Keratinocyte (primary cell): ENCODE measurements around the gene CFAP54. TPM values are rescaled to one million over a fixed set of nuclear protein-coding genes. Genes with fewer than 3 reads are reported as not detected.

ENCODE experiments used
- DNase-seq: peaks from one replicate; pipeline ENCODE4 v3.0.0-alpha.2; 2011; ENCODE audit warnings: low read depth, missing footprints, low spot score
- FAIRE-seq: peaks from 2 replicates; lab custom pipeline; 2011; peaks lifted over from hg19 to GRCh38; lab: Jason Lieb, UNC
- H2AFZ ChIP-seq: 2 replicates; pipeline ENCODE4 v1.6.0; 2012; ENCODE audit warnings: low read length, control low read depth, inconsistent platforms; ENCODE audit not compliant: control insufficient read depth
- H3K27ac ChIP-seq: 2 replicates; pipeline ENCODE4 v1.5.1; 2011; ENCODE audit warnings: low read length; ENCODE audit not compliant: control insufficient read depth, insufficient read depth
- H3K27me3 ChIP-seq: 3 replicates; pipeline ENCODE4 v1.6.0; 2011; ENCODE audit warnings: low read length; ENCODE audit not compliant: control insufficient read depth, insufficient read depth; ENCODE audit errors: extremely low read depth
- H3K36me3 ChIP-seq, 2 experiments: 2 replicates in 1 of 2; 3 replicates in 1 of 2; pipeline ENCODE4 v1.5.1; 2011; ENCODE audit warnings: low read length in 2 of 2, mild to moderate bottlenecking in 1 of 2; ENCODE audit not compliant: control insufficient read depth in 2 of 2, insufficient read depth in 2 of 2; ENCODE audit errors: extremely low read depth in 1 of 2
- H3K4me1 ChIP-seq: 3 replicates; pipeline ENCODE4 v1.5.1; 2011; ENCODE audit warnings: low read length; ENCODE audit not compliant: control insufficient read depth, insufficient read depth; ENCODE audit errors: extremely low read depth
- H3K4me2 ChIP-seq: 3 replicates; pipeline ENCODE4 v1.6.0; 2011; ENCODE audit warnings: low read depth, low read length; ENCODE audit not compliant: control insufficient read depth, insufficient read depth; ENCODE audit errors: extremely low read depth
- H3K4me3 ChIP-seq, 3 experiments: fragments of 200-600 bp in 1 of 3; sonication (generic) in 1 of 3; 2 replicates in 2 of 3; 3 replicates in 1 of 3; pipeline ENCODE4 v1.5.1; 2011 to 2016; ENCODE audit warnings: low read length in 3 of 3, mild to moderate bottlenecking in 3 of 3, control low read depth in 2 of 3, inconsistent platforms in 1 of 3, low read depth in 1 of 3, mixed read lengths in 1 of 3, mixed run types in 1 of 3, moderate library complexity in 1 of 3; ENCODE audit not compliant: control insufficient read depth in 2 of 3, insufficient read depth in 2 of 3; ENCODE audit errors: extremely low read depth in 1 of 3
- H3K79me2 ChIP-seq: 2 replicates; pipeline ENCODE4 v1.6.0; 2012; ENCODE audit warnings: low read length; ENCODE audit not compliant: control insufficient read depth, insufficient read depth
- H3K9ac ChIP-seq: 3 replicates; pipeline ENCODE4 v1.6.0; 2011; ENCODE audit warnings: low read length; ENCODE audit not compliant: control insufficient read depth, insufficient read depth; ENCODE audit errors: extremely low read depth
- H3K9me1 ChIP-seq: 3 replicates; pipeline ENCODE4 v1.6.0; 2011; ENCODE audit warnings: low read length; ENCODE audit not compliant: control insufficient read depth, insufficient read depth; ENCODE audit errors: extremely low read depth
- H3K9me3 ChIP-seq: 2 replicates; pipeline ENCODE4 v1.5.1; 2012; ENCODE audit warnings: low read depth, low read length; ENCODE audit not compliant: control insufficient read depth
- H4K20me1 ChIP-seq: 3 replicates; pipeline ENCODE4 v1.6.0; 2011; ENCODE audit warnings: low read length; ENCODE audit not compliant: control insufficient read depth, insufficient read depth; ENCODE audit errors: extremely low read depth
- CTCF ChIP-seq, 3 experiments: IDR thresholded peaks in 1 of 3; conservative IDR thresholded peaks in 1 of 3; optimal IDR thresholded peaks in 1 of 3; 2 replicates in 2 of 3; 3 replicates in 1 of 3; pipeline versions ENCODE3 to v1.5.1; 2011; ENCODE audit warnings: low read length in 3 of 3, mild to moderate bottlenecking in 3 of 3, moderate library complexity in 2 of 3, control low read depth in 1 of 3, inconsistent platforms in 1 of 3; ENCODE audit not compliant: insufficient read depth in 2 of 3; ENCODE audit errors: extremely low read depth in 1 of 3
- EZH2 ChIP-seq: IDR thresholded peaks from one replicate; pipeline ENCODE4 v1.6.1; 2012; ENCODE audit warnings: inconsistent platforms, mild to moderate bottlenecking, low read length, moderate library complexity
- dilution Hi-C: fragments of 300-500 bp; cut with MboI; formaldehyde crosslinking; loops from one replicate; pipeline ENCODE4 v1.7.0; 2020; ENCODE audit warnings: low sequenced_read_pairs; ENCODE audit not compliant: extremely low pct_ligation_motif_present
- polyA plus RNA-seq, 5 experiments: library from polyadenylated mRNA; depleted of rRNA in 3 of 5; stranded (reverse) in 3 of 5; stranded (forward) in 1 of 5; unstranded in 1 of 5; fragments of >200 nt; gene quantifications; 1 replicate in 1 of 5; 2 replicates in 3 of 5; 3 replicates in 1 of 5; pipeline versions ENCODE4 v1.2.1 to v1.2.3, GENCODE V29; 2011 to 2012; ENCODE audit warnings: missing spikeins in 2 of 5, low read depth in 1 of 5, low replicate concordance in 1 of 5

The CFAP54 gene
- polyA plus RNA-seq, 1 donor (not counting 4 experiments of a cell fraction or from before 2014, with no cell fraction given), result 1.2 TPM

GRCh38 chr12:96534339-96534738, 45.0 kb downstream of the CFAP54 start:
- no peaks in the 10 kb centered on the region for H3K9me3 ChIP-seq
- H2AFZ ChIP-seq, result no peak overlapping the region
- FAIRE-seq, result no peak
- H3K4me3 ChIP-seq, result no peak overlapping the region
- TF ChIP-seq EZH2, result no peak
- no peak for TF ChIP-seq CTCF (optimal IDR thresholded peaks at IDR 0.05 in 1 of 3, IDR thresholded peaks at IDR 0.05 in 1 of 3, conservative IDR thresholded peaks at IDR 0.05 in 1 of 3; ENCODE audit: extremely low read depth in 1 of 3, insufficient read depth in 2 of 3, low read length in 3 of 3)
- no peaks in the 10 kb centered on the region for H3K4me1 ChIP-seq
- H3K9ac ChIP-seq, result no peak overlapping the region
- no peaks in the 10 kb centered on the region for H3K79me2 ChIP-seq
- no peak overlapping the region for H3K4me2 ChIP-seq
- no peaks in the 10 kb centered on the region for H4K20me1 ChIP-seq
- no peaks in the 10 kb centered on the region for H3K36me3 ChIP-seq
- no peak for DNase-seq
- H3K27me3 ChIP-seq, result no peaks in the 10 kb centered on the region
- H3K9me1 ChIP-seq, result no peaks in the 10 kb centered on the region
- H3K27ac ChIP-seq, result no peak overlapping the region
- dilution Hi-C loops, result no loop called here

DNA sequence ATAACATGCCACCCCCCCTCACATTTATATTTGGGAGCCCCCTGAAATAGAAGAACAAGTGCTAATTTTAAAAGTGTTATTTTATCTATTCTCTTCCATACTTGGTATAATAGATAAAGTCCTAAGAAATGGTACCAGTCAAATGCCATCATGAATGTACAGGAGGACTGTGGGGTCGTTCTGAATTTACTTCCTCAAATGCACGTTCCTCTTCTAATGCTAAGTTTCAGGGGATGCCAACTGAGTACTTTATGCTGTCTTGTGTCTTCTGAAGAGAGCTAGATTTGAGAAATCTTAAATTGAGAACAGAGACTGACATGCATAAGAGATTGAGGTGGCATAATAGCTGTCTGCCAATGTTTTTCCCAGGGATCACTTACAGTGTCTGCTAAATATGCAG, 59.0 kb downstream of the CFAP54 start:
- no peak overlapping the region for H3K27ac ChIP-seq
- DNase-seq (no peak), FAIRE-seq (no peak)
- H3K27me3 ChIP-seq, result no peaks in the 10 kb centered on the region
- no peak overlapping the region for H3K9ac ChIP-seq
- no peaks in the 10 kb centered on the region for H3K9me3 ChIP-seq
- no peaks in the 10 kb centered on the region for H4K20me1 ChIP-seq
- no peaks in the 10 kb centered on the region for H3K79me2 ChIP-seq
- no peak overlapping the region for H3K4me2 ChIP-seq
- dilution Hi-C loops, result no loop called here
- TF ChIP-seq EZH2 (no peak), CTCF (optimal IDR thresholded peaks at IDR 0.05 in 1 of 3, IDR thresholded peaks at IDR 0.05 in 1 of 3, conservative IDR thresholded peaks at IDR 0.05 in 1 of 3; ENCODE audit: extremely low read depth in 1 of 3, insufficient read depth in 2 of 3, low read length in 3 of 3) (no peak)
- H3K4me3 ChIP-seq, result no peak overlapping the region
- no peak overlapping the region for H2AFZ ChIP-seq
- H3K4me1 ChIP-seq, result no peaks in the 10 kb centered on the region
- H3K36me3 ChIP-seq, result no peaks in the 10 kb centered on the region
- H3K9me1 ChIP-seq, result no peaks in the 10 kb centered on the region
